GM18511 (cell line): ENCODE measurements around the gene CTF1.
A peak's percentile ranks its signal among the peaks of the same experiment; 100 is the strongest.
"Not testable (repeated sequence)": the region's sequence is repeated elsewhere in the genome, so short reads cannot be mapped to it uniquely, and the experiment has no call there.

Experiments
- ATAC-seq: cut with Tn5 transposase; IDR thresholded peaks from one replicate; pipeline ENCODE4 v1.9.1; 2021; ENCODE audit warnings: mild to moderate bottlenecking, moderate library complexity; ENCODE audit not compliant: unreplicated experiment

CTF1 gene

DNA sequence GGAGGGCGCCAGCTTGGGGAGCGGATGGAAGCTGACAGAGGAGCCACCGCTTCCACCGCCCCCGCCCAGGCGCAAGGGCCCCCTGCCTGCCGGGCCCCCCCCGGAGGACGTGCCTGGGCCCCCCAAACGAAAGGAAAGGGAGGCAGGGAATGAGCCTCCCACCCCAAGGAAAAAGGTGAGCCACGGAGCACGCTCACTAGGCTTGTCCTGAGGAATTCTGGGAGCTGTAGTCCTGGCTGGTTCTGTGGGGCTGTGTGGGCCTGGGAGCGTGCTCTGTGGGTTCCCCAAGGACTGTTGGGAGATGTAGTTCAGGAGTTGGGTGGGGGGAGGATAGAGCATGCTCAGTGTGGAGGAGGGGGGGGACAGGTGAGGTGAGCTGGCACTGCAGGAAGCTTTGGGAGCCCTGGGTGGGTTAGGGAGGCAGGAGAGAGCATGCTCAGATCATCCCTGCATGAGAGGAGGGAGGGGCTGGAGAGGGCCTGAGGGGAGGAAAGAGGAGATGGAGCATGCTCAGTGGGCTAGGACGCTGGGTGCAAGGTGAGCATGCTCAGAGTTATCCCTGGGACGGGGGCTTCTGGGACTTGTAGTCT lies 31.5 kb downstream of the CTF1 start:
- no peak for ATAC-seq

DNA sequence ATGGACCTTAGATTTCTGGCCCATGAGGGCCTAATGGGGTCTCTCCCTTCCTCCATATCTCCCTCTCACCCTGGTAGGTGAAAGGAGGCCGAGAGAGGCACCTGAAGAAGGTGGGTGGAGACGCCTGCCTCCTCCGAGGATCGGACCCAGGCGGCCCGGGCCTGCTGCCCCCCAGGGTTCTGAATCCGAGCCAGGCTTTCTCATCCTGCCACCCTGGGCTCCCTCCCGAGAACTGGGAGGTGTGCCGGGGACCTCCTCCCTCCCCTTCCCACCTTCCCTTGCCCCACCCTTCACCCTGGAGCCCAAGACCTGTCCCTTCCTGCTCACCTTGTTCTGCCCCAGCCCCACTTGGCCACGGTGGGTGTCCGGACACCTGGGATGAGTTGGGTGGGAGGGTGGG lies 32.0 kb downstream of the CTF1 start:
- no peak for ATAC-seq

DNA sequence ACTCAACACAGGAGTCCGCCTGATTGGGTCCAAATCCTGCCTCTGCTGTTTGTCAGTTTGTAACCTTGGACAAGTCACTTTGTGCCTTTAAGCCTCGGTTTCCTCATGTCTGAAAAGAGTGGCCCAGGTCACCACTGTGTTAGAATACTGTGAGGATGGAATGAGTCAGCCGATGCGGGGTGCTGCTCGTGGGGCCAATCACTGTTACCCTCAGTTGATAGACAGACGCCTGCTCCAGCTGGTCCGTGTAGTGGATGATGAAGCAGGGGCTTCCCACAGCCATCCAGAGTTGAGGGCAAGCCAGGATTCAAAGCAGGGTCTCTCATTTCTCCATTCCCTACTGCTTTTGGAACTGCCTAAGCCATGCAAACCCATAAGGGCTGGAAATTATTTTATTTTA lies 32.8 kb downstream of the CTF1 start:
- ATAC-seq = no peak

DNA sequence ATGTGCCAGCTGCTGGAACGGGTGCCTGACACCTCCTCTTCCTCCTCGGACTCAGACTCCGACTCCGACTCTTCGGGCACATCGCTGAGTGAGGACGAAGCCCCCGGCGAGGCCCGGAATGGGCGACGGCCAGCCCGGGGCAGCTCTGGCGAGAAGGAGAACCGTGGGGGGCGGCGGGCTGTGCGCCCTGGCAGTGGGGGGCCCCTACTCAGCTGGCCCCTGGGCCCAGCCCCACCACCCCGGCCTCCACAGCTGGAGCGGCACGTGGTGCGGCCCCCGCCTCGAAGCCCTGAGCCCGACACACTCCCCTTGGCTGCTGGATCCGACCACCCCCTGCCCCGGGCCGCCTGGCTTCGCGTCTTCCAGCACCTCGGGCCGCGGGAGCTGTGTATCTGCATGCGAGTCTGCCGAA lies 33.8 kb downstream of the CTF1 start:
- ATAC-seq = no peak

DNA sequence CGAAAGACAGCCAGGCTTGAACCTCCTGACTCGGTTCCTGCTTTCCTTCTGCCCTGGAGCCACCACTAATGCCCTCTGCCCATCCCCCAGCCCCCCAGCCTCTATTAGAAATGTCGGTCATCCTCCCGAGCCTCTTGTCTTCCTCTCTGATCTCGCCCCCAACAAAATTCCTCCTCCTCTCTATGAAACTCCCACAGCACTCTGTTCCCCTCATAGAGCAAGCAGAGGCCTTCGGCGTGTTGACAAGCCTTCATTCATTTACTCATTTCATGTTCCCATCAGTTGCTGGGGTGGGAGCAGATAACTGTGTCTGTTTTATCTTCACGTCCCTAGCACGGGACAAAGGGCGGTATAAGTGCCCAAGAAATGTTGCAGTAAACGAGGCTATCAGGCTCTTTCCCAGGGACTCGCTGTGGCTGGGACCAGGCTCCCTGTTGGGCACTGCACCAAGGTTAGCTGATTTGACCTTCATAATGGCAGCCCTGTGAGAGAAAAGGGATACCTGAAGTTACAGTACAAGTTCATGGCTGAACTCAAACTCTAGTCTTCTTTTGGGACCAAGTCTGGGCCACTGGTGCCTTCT lies 34.7 kb downstream of the CTF1 start:
- no peak for ATAC-seq

DNA sequence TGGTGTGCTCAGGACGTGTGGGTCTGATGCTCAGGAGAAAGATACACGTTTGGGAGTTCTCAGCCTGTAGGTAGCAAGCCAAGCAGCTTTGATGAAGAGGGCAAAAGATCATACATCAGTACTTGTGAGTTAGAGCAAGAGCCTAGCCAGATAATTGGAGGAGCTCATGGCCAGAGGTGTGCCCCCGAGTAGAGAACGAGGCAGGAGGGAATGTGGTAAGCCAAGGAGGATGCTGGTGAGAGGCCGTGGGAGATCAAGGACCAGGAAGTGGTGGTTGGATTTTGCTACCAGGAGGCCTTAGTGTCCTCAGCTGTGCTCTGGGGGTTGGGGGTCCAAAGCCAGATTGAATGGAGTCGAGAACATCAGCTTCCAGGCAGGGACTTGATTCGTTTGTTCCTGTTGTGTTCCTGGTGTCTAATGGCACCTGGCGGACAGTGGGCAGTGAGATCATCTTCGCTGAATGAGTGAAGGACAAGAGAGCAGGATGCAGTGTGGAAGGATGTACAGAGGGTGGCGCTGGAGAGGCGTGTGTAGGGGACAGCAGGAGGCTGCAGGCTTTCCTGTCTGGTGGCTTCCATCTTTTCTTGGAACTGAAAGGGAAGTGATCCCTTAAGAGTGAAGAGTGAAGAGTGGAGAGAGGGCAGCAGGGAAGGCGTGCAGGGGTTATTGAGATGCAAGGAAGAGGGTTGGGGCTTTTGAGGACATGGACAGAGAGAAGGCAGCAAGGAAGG lies 38.6 kb downstream of the CTF1 start:
- no peak for ATAC-seq

DNA sequence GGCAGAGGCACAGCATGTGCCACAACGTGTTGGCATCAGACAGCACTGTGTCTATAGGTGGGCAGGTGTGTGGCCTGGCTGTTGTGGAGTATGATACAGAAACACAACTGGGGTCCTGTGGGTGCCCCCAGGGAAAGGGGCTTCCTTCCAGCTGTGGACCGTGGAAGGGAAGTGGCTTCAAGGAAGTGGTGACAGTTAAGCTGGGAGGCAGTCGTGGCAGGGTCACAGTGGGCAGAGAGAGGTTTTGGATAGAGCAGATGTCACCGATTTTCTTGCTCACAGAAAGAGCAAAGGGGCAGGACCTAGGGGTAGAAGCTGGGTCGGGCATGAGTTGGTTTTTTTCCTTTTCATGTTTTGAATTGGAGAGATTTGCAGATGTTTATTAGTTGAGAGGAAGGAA lies 41.3 kb downstream of the CTF1 start:
- no peak for ATAC-seq

DNA sequence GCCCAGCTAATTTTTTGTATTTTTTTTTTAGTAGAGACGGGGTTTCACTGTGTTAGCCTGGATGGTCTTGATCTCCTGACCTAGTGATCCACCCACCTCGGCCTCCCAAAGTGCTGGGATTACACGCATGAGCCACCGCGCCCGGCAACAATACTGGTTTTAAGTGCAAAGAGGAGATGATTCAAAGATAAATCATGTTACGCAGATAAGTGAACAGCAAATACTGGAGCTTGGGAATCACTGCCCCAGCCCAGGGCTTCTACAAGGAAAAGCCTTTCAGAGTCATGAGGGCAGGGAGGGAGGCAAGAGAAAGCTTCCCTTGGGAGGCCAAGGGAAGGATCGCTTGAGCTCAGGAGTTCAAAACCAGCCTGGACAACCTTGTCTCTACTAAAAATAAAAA lies 43.2 kb downstream of the CTF1 start:
- ATAC-seq = not testable (repeated sequence)

DNA sequence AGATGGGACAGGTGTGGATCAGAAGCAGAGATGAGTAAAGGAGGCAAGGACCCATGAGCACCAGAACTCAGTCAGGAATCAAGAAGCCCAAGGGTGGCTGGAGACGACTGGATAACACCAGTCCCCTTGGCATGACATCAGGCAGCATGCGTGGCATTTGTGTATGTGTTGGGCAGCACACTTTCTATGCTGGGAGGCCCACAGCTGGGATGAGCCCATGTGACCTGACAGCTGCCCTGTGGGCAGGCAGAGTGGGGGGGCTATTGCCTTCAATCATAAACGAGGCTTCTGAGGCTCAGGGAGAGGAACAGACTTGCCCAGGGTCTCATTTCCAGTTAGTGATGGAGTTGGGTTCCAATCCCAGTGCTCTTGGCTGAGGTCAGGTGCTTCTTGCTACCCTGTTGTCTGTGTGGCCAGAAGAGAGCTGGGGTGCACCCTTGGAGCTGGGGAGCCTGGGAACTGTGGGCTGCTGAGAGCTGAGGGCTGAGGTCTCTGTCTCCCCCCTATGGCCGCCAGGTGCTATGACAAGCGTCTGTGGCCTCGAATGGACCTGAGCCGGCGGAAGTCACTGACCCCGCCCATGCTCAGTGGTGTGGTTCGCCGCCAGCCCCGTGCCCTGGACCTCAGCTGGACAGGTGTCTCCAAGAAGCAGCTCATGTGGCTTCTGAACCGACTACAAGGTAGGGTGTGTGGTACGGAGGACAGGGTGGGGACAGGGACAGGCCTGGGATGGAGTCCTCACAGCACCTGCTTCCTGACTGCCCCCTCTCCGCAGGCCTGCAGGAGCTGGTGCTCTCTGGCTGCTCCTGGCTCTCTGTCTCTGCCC lies 45.4 kb downstream of the CTF1 start:
- ATAC-seq = peak; percentile 96

DNA sequence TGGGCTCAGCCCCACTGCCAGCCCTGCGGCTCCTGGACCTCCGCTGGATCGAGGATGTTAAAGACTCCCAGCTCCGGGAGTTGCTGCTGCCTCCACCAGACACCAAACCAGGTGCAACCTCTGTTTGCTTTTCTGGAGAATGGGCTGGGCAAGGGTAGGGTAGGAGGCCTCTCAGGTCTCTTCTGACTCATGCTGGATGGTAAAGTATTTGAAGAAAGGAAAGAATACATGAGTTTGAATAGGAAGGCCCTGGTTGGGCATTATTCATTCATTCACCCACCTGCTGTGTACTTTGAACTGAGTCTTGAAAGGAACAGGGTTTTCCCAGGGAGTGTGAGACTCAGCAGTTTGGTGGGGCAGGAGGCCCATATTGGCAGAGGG lies 46.0 kb downstream of the CTF1 start:
- ATAC-seq = no peak

DNA sequence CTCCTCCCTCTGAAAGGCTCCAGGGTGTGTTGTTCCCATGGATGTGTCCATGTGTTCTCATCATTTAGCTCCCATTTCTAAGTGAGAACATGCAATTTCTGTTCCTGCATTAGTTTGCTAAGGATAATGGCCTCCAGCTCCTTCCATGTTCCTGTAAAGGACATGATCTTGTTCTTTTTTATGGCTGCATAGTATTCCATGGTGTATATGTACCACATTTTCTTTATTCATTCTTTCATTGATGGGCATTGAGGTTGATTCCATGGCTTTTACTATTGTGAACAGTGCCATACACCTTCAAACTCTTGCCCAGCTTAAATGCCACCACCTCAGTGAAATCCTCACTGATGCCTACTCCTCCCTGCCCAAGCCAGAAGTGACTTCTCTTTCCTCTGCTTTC lies 47.9 kb downstream of the CTF1 start:
- no peak for ATAC-seq

DNA sequence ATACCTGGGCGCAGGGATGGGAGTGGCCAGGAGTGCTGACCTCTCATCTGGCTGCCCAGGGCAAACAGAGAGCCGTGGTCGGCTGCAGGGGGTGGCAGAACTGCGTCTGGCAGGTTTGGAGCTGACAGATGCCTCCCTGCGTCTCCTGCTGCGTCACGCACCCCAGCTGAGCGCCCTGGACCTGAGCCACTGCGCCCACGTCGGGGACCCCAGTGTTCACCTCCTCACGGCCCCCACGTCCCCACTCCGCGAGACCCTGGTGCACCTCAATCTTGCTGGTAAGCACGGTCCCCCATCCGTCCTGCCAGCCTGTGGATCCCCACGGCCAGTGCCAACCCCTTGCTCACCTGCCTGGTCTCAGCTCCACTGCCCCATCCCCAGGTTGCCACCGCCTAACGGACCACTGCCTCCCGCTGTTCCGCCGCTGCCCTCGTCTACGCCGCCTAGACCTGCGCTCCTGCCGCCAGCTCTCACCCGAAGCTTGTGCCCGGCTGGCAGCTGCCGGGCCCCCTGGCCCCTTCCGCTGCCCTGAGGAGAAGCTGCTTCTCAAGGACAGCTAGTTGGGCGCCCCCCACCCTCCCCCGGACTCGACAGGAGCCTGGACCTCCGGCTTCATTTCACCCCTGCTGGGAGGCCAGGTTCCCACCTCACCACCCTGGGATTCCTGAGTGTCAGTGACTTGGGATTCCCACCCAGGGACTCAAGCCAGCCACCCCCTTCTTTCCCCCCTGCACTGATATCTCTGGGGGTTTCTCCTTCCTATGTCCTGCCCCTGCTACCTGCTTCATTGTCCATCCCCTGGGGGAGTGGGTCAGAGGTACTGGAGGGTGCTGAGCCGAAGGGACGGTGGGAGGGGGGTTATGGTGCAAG lies 50.5 kb downstream of the CTF1 start:
- ATAC-seq = no peak

DNA sequence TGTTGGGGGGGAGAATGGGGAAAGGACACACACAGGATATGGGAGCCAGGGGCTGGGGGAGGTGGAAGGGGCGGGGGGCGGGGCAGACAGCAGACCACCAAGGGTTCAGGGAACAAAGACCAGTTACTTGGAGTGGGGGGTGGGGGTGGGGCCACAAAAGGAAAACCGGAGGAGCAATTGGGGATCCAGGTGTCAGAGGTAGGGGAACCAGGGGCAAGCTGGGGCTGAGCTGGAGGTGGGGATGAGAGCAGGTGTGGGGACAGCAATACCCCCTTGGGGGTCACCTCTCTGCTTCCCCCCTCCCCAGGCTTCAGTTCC lies 51.1 kb downstream of the CTF1 start:
- no peak for ATAC-seq

DNA sequence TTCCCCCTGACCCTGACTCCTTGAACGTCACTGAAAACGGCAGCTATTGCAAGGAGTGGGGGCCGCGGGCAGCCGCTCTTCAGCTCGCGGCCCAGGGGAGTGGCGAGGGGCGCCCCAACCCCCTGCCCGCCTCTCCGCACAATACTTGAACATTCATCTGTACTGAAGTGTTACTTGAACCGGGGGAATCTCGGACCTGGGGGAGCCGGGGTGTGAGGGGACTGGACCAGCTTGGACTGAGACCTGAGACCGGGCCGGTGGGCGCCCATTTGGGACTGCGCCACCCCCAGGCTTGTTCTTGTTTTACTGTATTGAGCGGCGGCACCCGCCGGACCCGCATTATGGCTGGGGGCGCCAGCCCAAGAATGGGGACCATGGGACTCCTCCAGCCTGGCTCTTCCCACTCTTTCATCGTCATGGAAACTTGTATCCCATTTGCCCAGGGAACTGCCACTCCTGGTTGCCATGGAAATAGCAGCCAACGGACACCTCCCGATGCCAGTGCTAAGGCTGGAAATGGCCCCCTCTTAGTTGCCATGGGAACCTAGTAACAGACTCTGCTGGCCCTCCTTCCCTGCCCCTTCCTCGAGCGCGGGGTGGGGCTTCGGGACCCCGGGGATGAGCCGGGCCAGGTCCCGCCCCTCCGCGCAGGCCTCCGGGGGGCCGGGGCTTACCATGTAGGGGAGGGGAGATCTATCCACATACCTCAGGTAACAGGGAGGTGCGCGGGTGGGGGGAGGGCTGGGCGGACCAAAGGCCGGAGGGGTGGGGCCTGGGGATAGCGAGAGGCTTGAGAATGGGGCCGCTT lies 51.6 kb downstream of the CTF1 start:
- ATAC-seq = peak; percentile 12

DNA sequence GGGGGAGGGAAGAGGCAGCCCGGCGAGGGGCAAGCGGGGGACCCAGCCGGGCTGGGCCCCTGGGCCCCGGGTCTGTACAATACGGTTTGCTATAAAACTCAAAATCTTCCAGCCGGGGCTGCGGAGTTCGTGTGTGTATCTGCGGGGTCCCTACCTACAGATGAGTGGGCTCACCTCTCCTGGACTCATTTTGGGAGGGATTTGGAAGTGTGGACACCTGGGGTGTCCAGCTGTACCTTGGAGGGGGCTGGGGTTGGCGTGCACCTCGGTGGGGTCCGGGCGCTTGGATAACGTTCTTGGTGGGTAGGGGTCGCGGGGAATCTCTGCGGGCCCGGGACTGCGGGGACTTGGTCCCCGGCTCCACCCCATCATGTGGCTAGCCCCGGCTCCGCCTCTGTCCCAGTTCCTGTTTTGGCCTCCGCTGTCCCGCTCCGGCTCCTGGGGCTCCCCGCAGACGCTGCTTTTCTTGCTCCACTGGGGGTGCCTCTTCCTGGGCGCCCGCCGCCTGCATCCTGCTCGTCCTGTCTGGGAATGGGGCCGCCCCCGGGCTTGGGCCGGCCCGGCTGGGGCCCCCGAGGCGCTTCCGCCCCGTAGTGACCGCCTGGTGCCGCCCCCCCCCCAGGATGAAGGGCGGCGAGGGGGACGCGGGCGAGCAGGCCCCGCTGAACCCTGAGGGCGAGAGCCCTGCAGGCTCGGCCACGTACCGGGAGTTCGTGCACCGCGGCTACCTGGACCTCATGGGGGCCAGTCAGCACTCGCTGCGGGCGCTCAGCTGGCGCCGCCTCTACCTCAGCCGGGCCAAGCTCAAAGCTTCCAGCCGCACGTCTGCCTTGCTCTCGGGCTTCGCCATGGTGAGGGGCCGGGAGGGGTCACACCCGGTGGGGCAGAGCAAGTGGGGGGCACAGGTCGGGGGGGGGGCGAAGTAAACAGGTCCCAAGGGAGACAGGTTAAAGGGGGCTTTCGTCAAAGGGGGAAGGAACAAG lies 52.5 kb downstream of the CTF1 start, which contains the start of gene ORAI3:
TSS of gene ORAI3 (plus strand) at position 402 of the 983 bp plus-strand sequence. CDS start at position 624, 222 bp downstream.
- ATAC-seq = peak; percentile 62

DNA sequence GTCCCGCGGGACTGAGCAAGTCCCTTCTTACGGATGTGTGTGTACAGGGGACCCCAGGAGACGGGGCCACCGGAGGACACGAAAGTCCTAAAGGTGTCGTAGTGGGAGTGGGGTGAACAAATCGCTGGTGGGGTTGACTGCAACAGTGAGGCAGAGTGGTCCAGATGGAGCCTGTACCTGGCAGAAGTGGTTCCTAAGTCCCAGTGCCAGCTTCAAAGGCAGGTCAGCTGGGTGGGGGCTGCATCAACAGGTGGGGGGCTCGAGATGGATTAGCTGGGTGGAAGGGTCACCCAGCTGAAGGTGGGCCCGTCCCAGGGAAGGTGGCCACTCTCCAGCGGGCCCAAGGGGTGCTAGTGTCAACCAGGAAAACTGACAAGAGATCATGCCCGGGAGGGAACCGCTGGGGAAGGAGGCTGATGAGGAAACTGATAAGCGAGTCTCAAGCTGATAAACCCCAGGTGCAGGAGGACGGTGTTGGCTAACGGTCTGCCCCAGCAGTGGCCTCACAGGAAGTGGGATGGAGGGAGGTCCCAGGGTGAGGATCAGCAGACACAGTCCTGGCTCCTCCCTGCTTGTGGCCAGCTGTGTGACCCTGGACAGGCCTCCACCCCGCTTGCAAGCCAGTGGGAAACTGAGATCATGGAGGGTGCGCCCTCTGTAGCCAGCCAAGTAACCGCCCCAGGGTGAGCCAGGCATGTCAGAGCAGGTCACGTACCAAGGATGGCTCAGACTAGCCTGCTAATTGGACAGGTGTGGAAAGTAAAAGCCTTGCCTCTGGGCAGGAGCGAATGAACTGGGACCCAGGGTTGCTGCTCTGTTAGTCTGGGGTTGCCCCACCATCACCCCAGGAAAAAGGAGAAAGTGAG lies 53.5 kb downstream of the CTF1 start:
- ATAC-seq = peak; percentile 66

DNA sequence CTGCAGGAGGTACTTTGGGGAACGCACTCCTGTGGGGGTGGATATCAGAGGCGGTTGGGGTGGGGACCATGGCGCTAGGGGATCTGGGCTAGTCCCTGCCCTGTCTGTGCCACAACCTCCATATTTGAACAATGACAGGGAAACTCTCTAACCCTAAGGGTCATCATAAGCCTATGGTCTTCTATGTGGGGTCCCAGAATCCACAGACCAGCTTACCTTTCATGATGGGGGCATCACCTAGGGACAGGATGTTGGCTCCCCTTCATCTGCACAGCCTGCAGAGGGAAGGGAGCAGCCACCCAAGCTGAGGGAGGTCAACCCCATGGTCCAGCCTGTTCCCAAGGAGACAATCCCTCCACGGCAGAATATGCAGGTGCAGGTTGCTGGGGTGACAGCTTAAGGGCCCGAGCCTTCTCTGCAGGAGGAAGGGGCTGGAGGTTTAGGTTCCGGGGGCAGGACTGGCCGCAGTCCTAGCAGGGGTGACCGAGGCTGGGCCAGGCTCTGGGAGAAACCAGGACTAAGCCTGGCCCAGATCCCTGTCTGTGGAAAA lies 54.2 kb downstream of the CTF1 start:
- no peak for ATAC-seq
